GM10248 (cell line): Measurements from ENCODE around the gene KLHL3.
A peak's percentile ranks its signal among the peaks of the same experiment; 100 is the strongest.

ENCODE experiments used
- CTCF ChIA-PET: fragments of 300-600 bp; sonication (Branson Sonifier 250); formaldehyde crosslinking; extraction: SDS; loops from one replicate; lab custom pipeline; 2021; ENCODE audit warnings: antibody characterized with exemption; lab: Yijun Ruan, JAX
- POLR2A ChIA-PET: fragments of 350-650 bp; sonication (Branson Sonifier 250); formaldehyde crosslinking; extraction: SDS; loops from one replicate; lab custom pipeline; 2020; ENCODE audit warnings: antibody characterized with exemption; lab: Yijun Ruan, JAX
- DNase-seq: peaks from one replicate; pipeline ENCODE4 v3.0.0; 2012; ENCODE audit errors: extremely low spot score
- CTCF ChIP-seq: IDR thresholded peaks from 2 replicates; pipeline ENCODE4 v1.5.1; 2012; ENCODE audit warnings: mild to moderate bottlenecking, low read depth; ENCODE audit errors: extremely low read depth, missing control alignments, control extremely low read depth

Gene KLHL3

GRCh38 chr5:137737349-137738131, 1.7 kb upstream of the KLHL3 start:
- peak; percentile 18 for DNase-seq
- ChIA-PET POLR2A (no interaction called here), CTCF (interaction anchor here (1.0 to 10.9 kb wide), 8 partner anchors 10 to 109 kb away, joined by 3 to 292 read pairs (median 13); no protein-coding TSS in a partner anchor)
- no peak for TF ChIP-seq CTCF

DNA sequence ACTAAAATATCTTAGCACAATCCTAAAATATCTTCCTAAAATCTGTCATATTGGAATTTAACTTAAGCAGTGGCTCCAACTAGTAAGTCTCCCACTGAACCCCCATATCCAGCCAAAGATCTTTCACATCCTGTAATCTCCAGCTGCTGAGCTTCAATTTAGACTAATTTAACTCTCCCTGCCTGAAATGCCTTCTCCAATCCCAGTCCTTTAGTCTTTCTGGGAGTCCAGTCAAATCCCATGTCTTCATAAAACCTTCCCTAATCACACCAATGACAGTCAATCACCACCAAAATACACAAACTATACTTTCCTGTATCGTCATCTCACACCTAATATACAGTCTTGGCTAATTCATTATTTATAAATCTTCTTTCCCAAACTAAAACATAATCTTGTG, 607 bp upstream of the KLHL3 start:
- POLR2A ChIA-PET: interaction anchor here (0.7 kb wide), 1 partner anchor 15 kb away, joined by 3 read pairs; no protein-coding TSS in a partner anchor

DNA sequence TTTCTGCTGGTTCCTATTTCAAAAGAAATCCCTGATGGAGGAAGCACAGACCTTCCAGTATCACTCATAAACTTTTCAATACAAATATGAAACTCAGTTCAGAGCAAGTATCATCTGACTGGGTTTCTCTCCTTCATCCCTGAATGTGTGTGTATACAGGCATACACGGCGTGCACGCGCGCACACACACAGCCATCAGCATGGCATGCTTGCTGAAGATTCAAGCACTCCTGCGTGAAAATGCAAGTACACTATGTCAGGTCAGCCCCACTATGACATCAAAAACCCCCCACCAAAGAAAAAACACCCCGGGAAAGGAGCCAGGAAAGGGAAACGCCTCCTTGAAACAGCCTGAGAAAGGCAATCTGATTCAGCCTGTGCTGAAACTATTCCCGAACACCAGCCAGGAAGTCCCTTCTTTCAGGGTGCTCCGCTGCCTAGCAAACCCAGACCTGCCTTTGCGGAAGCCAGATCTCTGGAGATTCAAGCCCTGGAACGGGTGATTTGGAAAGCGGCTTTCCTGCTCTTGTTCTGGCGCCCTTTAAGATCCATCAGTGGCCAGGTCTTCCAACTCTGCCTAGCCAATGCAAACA, 831 bp downstream of the KLHL3 start:
- POLR2A ChIA-PET: interaction anchor here (0.7 kb wide), 1 partner anchor 18 kb away, joined by 3 read pairs; no protein-coding TSS in a partner anchor
- peak; percentile 15 for DNase-seq
- no peak for TF ChIP-seq CTCF
- CTCF ChIA-PET: interaction anchor here (1.0 to 10.9 kb wide), 11 partner anchors 8 to 106 kb away, joined by 3 to 292 read pairs (median 7); partner anchors contain the start of gene HNRNPA0

More for the DNA sequence above, 607 bp upstream of the KLHL3 start:
- TF ChIP-seq CTCF: no peak
- no peak for DNase-seq
- CTCF ChIA-PET: interaction anchor here (0.9 to 10.9 kb wide), 16 partner anchors 9 to 107 kb away, joined by 3 to 292 read pairs (median 5); partner anchors contain the start of gene HNRNPA0

DNA sequence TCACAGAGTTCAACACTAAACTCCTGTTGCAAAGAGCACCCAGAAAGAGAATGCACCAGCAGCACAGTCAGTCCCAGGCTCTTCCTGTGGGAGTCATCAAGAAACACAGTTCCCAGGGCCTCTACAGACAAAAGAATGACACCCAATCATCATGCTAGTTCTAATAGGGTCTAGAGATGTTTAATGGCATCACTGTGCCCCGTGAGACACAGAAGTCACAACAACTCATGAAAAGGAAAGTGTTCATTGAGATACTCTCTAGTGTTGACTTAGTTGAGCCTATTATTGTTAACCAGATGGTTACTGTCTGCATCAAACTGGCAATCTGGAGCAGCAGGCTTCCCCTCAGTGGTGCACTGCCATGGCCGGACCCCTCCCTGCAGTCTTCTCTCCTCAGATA, 1.6 kb downstream of the KLHL3 start:
- TF ChIP-seq CTCF: no peak
- ChIA-PET POLR2A (no interaction called here), CTCF (interaction anchor here (0.9 to 10.9 kb wide), 5 partner anchors 8 to 104 kb away, joined by 3 to 292 read pairs (median 5); no protein-coding TSS in a partner anchor)
- no peak for DNase-seq

DNA sequence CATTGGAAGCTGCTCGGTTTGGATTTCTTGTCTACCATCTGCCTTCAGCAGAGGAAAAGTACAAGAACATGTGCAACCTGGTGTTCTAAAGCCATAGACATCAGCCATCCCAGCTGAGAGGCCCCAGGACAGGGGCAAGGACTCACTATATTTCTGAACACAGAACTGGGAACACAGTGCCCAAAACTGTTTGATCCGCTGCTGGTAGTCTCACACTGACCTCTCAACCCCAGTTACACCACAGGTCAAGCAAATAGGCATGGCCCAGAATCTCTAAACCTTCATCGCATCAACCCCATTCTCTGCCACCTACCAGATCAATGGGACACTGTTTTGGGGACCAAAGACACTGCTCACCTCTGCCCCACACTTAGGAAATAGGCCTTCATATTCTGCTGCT, 2.0 kb downstream of the KLHL3 start:
- DNase-seq: no peak
- no peak for TF ChIP-seq CTCF
- ChIA-PET POLR2A (no interaction called here), CTCF (interaction anchor here (0.9 to 10.9 kb wide), 8 partner anchors 9 to 104 kb away, joined by 3 to 292 read pairs (median 4); no protein-coding TSS in a partner anchor)

DNA sequence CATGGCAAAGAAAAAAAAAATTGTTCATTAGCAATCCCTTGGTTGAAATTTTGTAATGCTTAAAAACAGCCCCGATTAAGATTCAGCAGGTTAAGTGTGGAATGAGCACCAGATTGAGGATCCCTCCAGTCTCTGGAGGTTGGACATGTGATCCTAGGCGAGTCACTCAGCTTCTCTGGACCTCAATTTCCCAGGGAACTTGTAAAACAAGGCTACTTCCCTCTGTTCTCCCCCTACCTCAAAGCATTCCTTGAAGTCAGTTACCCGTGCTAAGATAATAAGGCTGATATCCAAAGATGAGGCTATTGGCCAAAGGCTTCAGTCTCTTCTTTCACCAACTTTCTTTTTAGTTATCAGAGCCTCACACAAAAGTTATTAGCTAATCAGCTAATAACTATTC, 2.9 kb downstream of the KLHL3 start:
- ChIA-PET CTCF (interaction anchor here (0.7 to 3.9 kb wide), 11 partner anchors 10 to 103 kb away, joined by 3 to 22 read pairs (median 3); no protein-coding TSS in a partner anchor), POLR2A (interaction anchor here (0.5 kb wide), 1 partner anchor 19 kb away, joined by 3 read pairs; no protein-coding TSS in a partner anchor)
- DNase-seq: no peak
- TF ChIP-seq CTCF: no peak
